Stomach smooth muscle (tissue), 2 donors: ENCODE results near the gene GATAD2A.
A peak's percentile ranks its signal among the peaks of the same experiment; 100 is the strongest.
"Not testable (repeated sequence)": the region's sequence is repeated elsewhere in the genome, so short reads cannot be mapped to it uniquely, and the experiment has no call there.

Experiments used
- H3K27ac ChIP-seq: one replicate; pipeline ENCODE4 v1.7.0; 2013; ENCODE audit warnings: mild to moderate bottlenecking, low read length, inconsistent platforms
- H3K27me3 ChIP-seq, 2 donors: one replicate each; pipeline ENCODE4 v1.7.0; 2013; ENCODE audit warnings: low read length in 2 of 2; ENCODE audit not compliant: insufficient read depth in 2 of 2, control insufficient read depth in 1 of 2
- H3K36me3 ChIP-seq, 2 donors: one replicate each; pipeline ENCODE4 v1.7.0; 2013; ENCODE audit warnings: low read length in 2 of 2; ENCODE audit not compliant: control insufficient read depth in 2 of 2, insufficient read depth in 2 of 2
- H3K4me1 ChIP-seq: one replicate; pipeline ENCODE4 v1.7.0; 2013; ENCODE audit warnings: low read length; ENCODE audit not compliant: control insufficient read depth, insufficient read depth
- H3K4me3 ChIP-seq, 2 donors: one replicate each; pipeline ENCODE4 v1.7.0; 2013; ENCODE audit warnings: low read length in 2 of 2
- H3K9ac ChIP-seq, 2 donors: one replicate each; pipeline ENCODE4 v1.7.0; 2013; ENCODE audit warnings: low read length in 2 of 2, mild to moderate bottlenecking in 1 of 2
- H3K9me3 ChIP-seq, 2 donors: one replicate each; pipeline ENCODE4 v1.7.0; 2013; ENCODE audit warnings: low read length in 2 of 2; ENCODE audit not compliant: control insufficient read depth in 2 of 2
- donor health status: healthy.
- donor health status: Pancreatic carcinoma.

GATAD2A gene

DNA sequence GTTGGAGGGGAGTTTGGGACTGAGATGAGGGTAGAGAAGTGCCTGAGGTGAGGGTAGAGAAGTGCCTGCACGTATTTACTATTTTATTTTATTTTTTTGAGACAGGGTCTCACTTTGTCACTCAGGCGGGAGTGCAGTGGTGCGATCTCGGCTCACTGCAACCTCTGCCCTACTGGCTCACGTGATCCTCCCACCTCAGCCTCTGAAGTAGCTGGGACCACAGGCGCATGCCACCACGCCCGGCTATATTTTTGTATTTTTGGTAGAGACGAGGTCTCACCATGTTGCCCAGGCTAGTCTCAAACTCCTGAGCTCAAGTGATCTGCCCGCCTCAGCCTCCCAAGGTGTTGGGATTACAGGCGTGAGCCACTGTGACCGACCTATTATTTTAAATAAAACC is 15.8 kb upstream of the GATAD2A start:
- H3K36me3 ChIP-seq, H3K27me3 ChIP-seq, H3K9me3 ChIP-seq, H3K27ac ChIP-seq, H3K4me3 ChIP-seq: not testable (repeated sequence)
- H3K4me1 ChIP-seq, result peaks cover 18% of the 10 kb centered on the region
- H3K9ac ChIP-seq, result peak overlapping the region in 1 of 2 donors; percentile 1

DNA sequence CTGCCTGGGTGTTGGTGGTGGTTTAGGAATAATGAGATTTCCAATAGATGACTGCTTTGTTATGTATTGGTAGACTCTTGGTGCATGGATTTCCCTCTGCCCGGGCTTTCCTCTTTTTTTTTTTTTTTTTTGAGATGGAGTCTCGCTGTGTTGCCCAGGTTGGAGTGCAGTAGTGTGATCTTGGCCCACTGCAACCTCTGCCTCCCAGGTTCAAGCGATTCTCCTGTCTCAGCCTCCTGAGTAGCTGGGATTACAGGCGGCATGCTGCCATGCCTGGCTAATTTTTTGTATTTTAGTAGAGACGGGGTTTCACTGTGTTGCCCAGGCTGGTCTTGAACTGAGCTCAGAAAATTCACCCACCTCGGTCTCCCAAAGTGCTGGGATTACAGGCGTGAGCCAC is 11.1 kb upstream of the GATAD2A start:
- not testable (repeated sequence) for H3K36me3 ChIP-seq, H3K27ac ChIP-seq, H3K4me1 ChIP-seq, H3K9me3 ChIP-seq, H3K9ac ChIP-seq, H3K27me3 ChIP-seq, H3K4me3 ChIP-seq

DNA sequence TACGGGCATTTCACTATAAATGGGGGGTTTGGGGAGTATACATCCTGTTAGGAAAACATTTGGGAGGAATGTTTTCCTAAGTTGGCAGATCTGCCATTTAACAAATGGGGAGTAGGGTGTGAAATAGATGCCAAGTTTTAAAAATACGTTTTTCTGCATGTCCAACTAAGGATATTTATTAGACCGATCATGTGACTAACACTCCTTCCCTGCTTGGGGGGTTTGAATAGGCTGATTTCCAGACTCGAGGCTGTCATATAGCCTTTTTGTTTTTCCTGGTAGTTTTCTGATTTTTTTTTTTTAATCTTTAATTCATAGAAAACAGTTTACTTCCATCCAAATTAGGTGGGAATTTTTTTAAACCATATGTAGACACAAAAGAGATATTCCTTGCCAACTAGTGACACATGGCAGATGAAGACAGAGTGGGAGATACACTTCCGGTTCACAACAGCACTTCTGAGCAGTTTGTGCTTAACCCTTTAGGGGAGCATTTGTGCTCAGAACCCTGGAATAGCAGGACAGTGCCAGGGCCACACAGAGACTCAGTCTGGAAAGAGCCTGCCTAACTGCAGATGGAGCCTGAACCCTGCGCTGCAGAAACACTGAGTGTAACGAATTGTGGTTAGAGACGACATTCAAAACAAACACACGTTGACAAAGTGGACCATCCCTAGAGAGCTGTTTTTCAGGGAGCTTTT is 5.6 kb upstream of the GATAD2A start:
- Histone ChIP-seq H3K27me3 (no peaks in the 10 kb centered on the region), H3K4me1 (peaks cover 4% of the 10 kb centered on the region), H3K36me3 (no peaks in the 10 kb centered on the region), H3K9ac (peak overlapping the region in 1 of 2 donors; percentile 47), H3K9me3 (no peaks in the 10 kb centered on the region), H3K4me3 (peak overlapping the region in 1 of 2 donors; percentile 22), H3K27ac (no peak overlapping the region)

DNA sequence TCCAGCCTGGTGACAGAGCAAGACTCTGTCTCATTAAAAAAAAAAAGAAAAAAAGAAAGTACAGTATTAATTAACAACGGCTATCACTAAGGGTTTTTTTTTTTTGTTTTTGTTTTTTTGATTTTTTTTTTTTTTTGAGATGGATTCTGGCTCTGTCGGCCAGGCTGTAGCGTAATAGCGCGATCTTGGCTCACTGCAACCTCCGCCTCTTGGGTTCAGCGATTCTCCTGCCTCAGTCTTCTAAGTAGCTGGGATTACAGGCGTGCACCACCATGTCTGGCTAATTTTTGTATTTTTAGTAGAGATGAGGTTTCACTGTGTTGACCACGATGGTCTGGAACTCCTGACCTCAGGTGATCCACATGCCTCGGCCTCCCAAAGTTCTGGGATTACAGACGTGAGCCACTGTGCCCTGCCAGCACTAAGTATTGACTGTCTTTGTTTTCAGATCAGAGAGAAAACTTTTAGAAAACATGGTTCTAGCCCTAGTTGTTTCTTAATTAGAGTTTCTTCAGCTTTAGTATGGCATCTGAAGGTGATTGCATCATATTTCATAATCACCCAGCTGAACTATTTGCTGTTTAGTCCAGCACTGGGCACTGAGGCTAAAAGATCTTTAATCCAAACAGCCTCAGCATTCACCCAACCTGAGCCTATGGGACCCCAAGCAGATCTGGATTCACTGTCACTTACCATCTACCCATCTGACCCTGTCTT is 2.7 kb upstream of the GATAD2A start:
- Histone ChIP-seq H3K9me3 (no peaks in the 10 kb centered on the region), H3K4me3 (no peak overlapping the region), H3K9ac (no peak overlapping the region), H3K4me1 (peaks cover 19% of the 10 kb centered on the region), H3K27me3 (no peaks in the 10 kb centered on the region), H3K27ac (no peak overlapping the region), H3K36me3 (no peaks in the 10 kb centered on the region)

DNA sequence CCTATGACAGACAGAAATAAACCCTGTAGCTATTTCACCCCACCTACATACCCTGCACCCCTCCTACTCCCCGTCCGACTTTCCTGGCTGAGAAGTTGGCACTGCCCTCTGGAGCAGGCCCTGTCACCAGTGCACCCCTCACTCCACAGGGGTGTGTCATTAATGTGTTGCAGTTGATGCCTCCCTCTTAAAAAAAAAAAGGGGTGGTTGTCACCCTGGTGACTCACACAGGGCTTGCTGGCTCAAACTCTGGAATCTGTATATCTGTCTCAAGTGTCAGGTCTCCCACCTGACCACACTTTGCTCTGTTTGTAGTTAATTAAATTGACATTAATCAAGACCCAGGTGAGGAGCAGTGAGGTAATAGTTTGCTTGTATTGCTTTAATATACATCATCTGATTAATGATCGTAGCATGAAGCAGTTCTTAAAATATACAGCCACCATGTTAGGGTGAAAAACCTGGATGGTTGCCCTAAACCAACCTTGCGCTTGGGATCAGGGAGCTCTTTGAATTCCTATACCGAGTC is 2.0 kb upstream of the GATAD2A start:
- Histone ChIP-seq H3K9ac (no peak overlapping the region), H3K27ac (no peak overlapping the region), H3K4me1 (peaks cover 19% of the 10 kb centered on the region), H3K36me3 (no peaks in the 10 kb centered on the region), H3K4me3 (no peak overlapping the region), H3K9me3 (no peaks in the 10 kb centered on the region), H3K27me3 (no peaks in the 10 kb centered on the region)

DNA sequence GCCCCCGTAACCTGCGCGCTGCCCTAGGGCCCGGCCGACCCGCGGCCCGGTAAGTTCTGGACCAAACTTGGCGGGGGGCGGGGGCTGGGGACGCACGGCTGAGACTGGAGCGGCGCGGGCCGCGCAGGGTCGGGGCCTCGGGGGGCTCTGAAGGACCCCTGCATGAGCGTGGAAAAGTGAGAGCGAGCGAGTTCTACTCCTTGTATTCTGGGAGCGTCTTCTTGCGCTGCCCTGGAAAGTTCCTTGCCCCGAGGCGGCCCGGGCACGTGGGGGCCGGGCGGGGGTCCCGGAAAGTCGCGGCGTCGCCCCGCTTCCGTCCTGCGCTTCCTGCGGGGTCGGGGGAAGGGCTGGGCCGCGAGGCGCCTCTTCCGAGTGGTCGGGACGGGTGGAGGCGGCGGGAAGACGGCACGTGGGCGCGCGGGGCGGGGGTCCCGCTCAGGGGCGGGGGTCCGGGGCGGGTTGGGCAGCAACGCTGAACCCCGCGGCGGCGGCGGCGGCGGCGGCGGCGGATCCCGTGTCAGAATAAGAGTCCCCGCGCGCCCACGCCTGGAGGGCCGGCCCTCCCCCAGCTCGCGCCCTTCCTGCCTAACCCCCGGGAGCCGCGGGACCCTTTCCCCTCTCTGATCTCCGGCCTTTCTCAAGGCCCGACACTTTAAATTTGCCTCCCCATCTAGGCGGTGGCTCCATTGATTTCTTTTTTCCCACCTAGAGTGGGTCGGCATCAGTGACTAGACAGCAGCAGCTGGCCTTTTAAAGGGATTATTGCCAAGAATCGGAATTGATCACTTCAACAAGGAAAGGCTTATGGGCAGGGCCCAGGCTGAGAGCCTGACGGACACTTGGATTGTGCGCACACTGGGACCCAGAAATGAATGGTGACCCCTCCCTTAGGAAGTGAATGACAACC is 749 bp downstream of the GATAD2A start:
- no peaks in the 10 kb centered on the region for H3K27me3 ChIP-seq
- H3K9me3 ChIP-seq, result no peaks in the 10 kb centered on the region
- peak overlapping the region; percentile 37 for H3K27ac ChIP-seq
- H3K4me3 ChIP-seq, result peak overlapping the region; percentile 78 to 86
- peaks cover 36% of the 10 kb centered on the region for H3K4me1 ChIP-seq
- H3K9ac ChIP-seq, result peak overlapping the region; percentile 71 to 75
- H3K36me3 ChIP-seq, result no peaks in the 10 kb centered on the region

DNA sequence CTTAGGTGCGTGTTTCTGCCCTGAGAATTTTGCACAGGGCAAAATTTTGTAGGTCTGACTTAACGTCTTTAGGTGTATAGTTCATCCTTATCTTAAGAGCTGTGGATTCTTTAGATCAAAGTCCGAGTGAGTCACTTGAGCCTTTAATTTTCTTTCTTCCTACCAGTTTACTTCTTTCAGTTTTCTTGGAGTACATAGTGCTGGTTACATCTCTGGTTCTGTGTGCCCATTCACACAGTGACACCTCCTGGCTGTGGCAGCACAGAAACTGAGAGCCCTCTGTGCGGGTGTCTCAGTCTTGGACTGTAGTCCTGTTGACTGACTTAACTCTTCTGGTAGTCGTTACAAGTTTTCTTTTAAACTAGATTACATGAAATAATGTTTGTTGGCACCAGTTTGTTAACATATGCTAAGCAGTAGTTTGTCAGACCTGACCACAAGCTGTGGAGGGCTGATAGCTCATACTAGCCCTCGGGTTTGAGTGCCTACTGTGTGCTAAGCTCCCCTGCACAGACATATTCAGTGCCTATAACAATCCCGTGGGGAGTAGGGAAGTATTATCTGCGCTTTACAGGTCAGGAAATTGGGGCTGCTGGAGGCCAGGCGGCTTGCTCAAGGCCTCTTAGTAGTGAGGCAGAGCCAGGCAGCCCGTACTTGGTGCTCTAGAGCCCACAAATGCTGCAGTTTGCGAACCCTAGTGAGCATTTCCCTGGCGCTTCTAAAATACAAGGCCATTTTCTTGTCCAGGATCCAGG is 1.6 kb downstream of the GATAD2A start:
- Histone ChIP-seq H3K36me3 (no peaks in the 10 kb centered on the region), H3K27ac (peak overlapping the region; percentile 37), H3K27me3 (no peaks in the 10 kb centered on the region), H3K9ac (peak overlapping the region; percentile 51 to 75), H3K9me3 (no peaks in the 10 kb centered on the region), H3K4me1 (peaks cover 36% of the 10 kb centered on the region), H3K4me3 (peak overlapping the region; percentile 78 to 86)

DNA sequence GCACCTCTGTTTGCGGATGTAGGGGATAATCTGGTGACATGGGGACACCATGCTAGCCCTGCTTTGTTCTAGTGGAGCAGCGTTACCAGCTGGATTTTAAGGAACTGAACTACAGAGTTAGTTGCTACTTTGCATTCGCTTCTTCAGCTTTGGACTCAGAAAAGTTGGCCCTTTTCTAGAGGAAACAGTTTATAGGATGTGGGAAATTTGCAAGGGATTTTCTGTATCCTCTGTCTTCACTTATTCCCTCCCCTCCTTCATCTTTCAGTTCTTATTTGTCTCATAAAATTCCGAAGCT is 2.1 kb downstream of the GATAD2A start:
- Histone ChIP-seq H3K4me1 (peaks cover 36% of the 10 kb centered on the region), H3K9ac (peak overlapping the region; percentile 51 to 75), H3K27me3 (no peaks in the 10 kb centered on the region), H3K4me3 (peak overlapping the region in 1 of 2 donors; percentile 86), H3K27ac (peak overlapping the region; percentile 37), H3K36me3 (no peaks in the 10 kb centered on the region), H3K9me3 (no peaks in the 10 kb centered on the region)

DNA sequence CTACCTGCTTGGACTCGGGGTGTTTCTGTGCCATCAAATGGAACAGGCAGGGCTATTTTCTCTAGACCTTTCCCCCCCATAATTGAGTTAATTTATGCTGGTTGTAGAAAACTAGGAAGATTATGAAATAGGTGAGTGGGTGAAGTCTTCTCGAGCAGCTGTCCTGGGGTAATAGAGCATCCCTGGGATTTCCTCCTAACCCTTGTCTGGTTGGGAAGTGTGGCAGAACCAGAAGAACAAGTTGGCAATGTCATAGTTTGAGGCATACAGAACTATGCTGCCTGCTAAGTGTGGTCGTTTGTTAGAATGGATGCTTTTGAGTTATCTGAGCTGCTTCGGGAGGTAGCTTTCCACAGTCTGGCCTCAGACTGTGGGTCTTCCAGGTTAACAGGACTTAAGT is 3.7 kb downstream of the GATAD2A start:
- peaks cover 36% of the 10 kb centered on the region for H3K4me1 ChIP-seq
- H3K27ac ChIP-seq, result no peak overlapping the region
- no peaks in the 10 kb centered on the region for H3K36me3 ChIP-seq
- H3K4me3 ChIP-seq, result no peak overlapping the region
- H3K27me3 ChIP-seq, result no peaks in the 10 kb centered on the region
- H3K9ac ChIP-seq, result no peak overlapping the region
- no peaks in the 10 kb centered on the region for H3K9me3 ChIP-seq

DNA sequence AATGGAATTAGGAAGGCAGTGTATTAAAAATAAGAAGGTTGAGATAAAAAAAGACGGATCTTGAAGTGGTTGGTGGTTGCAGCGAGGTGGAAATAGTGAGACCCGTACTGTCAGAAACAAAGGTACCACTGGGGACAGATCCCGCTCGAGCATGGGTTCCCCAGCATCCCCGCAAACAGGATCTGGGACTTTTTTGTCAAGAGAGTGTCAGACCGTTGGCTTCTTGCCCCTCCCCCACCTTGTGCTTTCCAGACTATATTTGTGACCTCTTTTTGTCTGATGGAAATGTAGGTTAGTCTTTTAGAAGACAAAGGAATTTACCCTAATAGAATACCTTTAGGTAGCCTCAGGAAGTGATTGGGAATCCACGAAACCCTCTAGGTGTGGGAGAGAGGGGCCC is 4.2 kb downstream of the GATAD2A start:
- H3K9me3 ChIP-seq, result no peaks in the 10 kb centered on the region
- H3K27ac ChIP-seq, result no peak overlapping the region
- H3K4me1 ChIP-seq, result peaks cover 35% of the 10 kb centered on the region
- no peaks in the 10 kb centered on the region for H3K27me3 ChIP-seq
- H3K4me3 ChIP-seq, result no peak overlapping the region
- no peaks in the 10 kb centered on the region for H3K36me3 ChIP-seq
- H3K9ac ChIP-seq, result no peak overlapping the region
